Calu3 (cell line): ENCODE results near the gene ACTL7B. TPM values are rescaled to one million over a fixed set of nuclear protein-coding genes. Genes with fewer than 3 reads are reported as not detected.

Source experiments
- BruUV-seq: library from RNA; stranded (reverse); fragments of 400-500 nt; replicated peaks from 2 replicates; lab custom pipeline; 2021; lab: Mats Ljungman, UMichigan
- CTCF ChIA-PET: fragments of 300-600 bp; sonication (Branson Sonifier 250); formaldehyde crosslinking; loops from one replicate; lab custom pipeline; 2022; ENCODE audit warnings: antibody characterized with exemption; lab: Charles Lee
- DNase-seq: peaks from one replicate; pipeline ENCODE4 v3.0.0; 2022
- H3K27ac Mint-ChIP-seq: one replicate; pipeline ENCODE4 v1.8.0; 2022; ENCODE audit warnings: mixed read lengths; ENCODE audit not compliant: unreplicated experiment
- H3K27me3 Mint-ChIP-seq: one replicate; pipeline ENCODE4 v1.8.0; 2022; ENCODE audit warnings: mixed read lengths; ENCODE audit not compliant: unreplicated experiment
- H3K36me3 Mint-ChIP-seq: one replicate; pipeline ENCODE4 v1.8.0; 2022; ENCODE audit warnings: mild to moderate bottlenecking, moderate library complexity, mixed read lengths; ENCODE audit not compliant: insufficient read depth, unreplicated experiment
- H3K4me1 Mint-ChIP-seq: one replicate; pipeline ENCODE4 v1.8.0; 2022; ENCODE audit warnings: mild to moderate bottlenecking, low read depth, mixed read lengths; ENCODE audit not compliant: unreplicated experiment
- H3K4me3 Mint-ChIP-seq: one replicate; pipeline ENCODE4 v1.8.0; 2022; ENCODE audit warnings: mild to moderate bottlenecking, low read depth, moderate library complexity, mixed read lengths; ENCODE audit not compliant: unreplicated experiment
- H3K9me3 Mint-ChIP-seq: one replicate; pipeline ENCODE4 v1.8.0; 2022; ENCODE audit warnings: low read depth, mixed read lengths; ENCODE audit not compliant: unreplicated experiment
- CTCF ChIP-seq: fragments of 200-600 bp; IDR thresholded peaks from one replicate; pipeline ENCODE4 v1.8.0; 2022; ENCODE audit warnings: antibody characterized with exemption; ENCODE audit not compliant: unreplicated experiment
- intact Hi-C: fragments of 100-400 bp; cut with micrococcal nuclease; formaldehyde crosslinking; loops from one replicate; pipeline ENCODE4 v1.10.0; 2022; ENCODE audit not compliant: unreplicated experiment
- total RNA-seq: library from RNA; stranded (reverse); gene quantifications from 2 replicates; pipeline ENCODE4 v1.2.3, GENCODE V29; 2022

Gene ACTL7B
- total RNA-seq, 1 experiment from 2014 or later: not detected

GRCh38 chr9:108830272-108830671 lies 25.5 kb downstream of the ACTL7B start:
- H3K4me3 Mint-ChIP-seq: no peak overlapping the region

GRCh38 chr9:108823829-108824228 lies 32.0 kb downstream of the ACTL7B start:
- H3K36me3 Mint-ChIP-seq: no peaks in the 10 kb centered on the region
- H3K27me3 Mint-ChIP-seq: no peaks in the 10 kb centered on the region
- H3K27ac Mint-ChIP-seq: no peak overlapping the region
- H3K4me3 Mint-ChIP-seq: no peak overlapping the region
- no TSS peak for BruUV-seq
- no peaks in the 10 kb centered on the region for H3K4me1 Mint-ChIP-seq
- CTCF ChIA-PET: no interaction called here
- H3K9me3 Mint-ChIP-seq: peaks cover 6% of the 10 kb centered on the region
- TF ChIP-seq CTCF: no peak
- intact Hi-C loops: no loop called here
- no peak for DNase-seq

More at GRCh38 chr9:108830272-108830671, 25.5 kb downstream of the ACTL7B start:
- H3K27ac Mint-ChIP-seq: no peak overlapping the region
- intact Hi-C loops: no loop called here
- BruUV-seq: no TSS peak
- no peak for TF ChIP-seq CTCF
- no peaks in the 10 kb centered on the region for H3K36me3 Mint-ChIP-seq
- H3K4me1 Mint-ChIP-seq: no peaks in the 10 kb centered on the region
- no peak for DNase-seq
- CTCF ChIA-PET: no interaction called here
- peaks cover 15% of the 10 kb centered on the region for H3K27me3 Mint-ChIP-seq
- no peaks in the 10 kb centered on the region for H3K9me3 Mint-ChIP-seq

- Mint-ChIP-seq H3K4me1 (no peaks in the 10 kb centered on the region), H3K9me3 (no peaks in the 10 kb centered on the region), H3K27me3 (peaks cover 6% of the 10 kb centered on the region), H3K27ac (no peak overlapping the region), H3K36me3 (no peaks in the 10 kb centered on the region), H3K4me3 (no peak overlapping the region)
- BruUV-seq: no TSS peak
- TF ChIP-seq CTCF: no peak
- DNase-seq: no peak
- CTCF ChIA-PET: no interaction called here
- intact Hi-C loops: no loop called here
These were observed 39.7 kb downstream of the ACTL7B start for GRCh38 chr9:108816037-108816436.

GRCh38 chr9:108815156-108815555 lies 40.6 kb downstream of the ACTL7B start:
- BruUV-seq: no TSS peak
- no peak for TF ChIP-seq CTCF
- H3K9me3 Mint-ChIP-seq: no peaks in the 10 kb centered on the region
- no peaks in the 10 kb centered on the region for H3K4me1 Mint-ChIP-seq
- DNase-seq: peak; percentile 8
- H3K27me3 Mint-ChIP-seq: peaks cover 15% of the 10 kb centered on the region
- intact Hi-C loops: no loop called here
- H3K27ac Mint-ChIP-seq: no peak overlapping the region
- CTCF ChIA-PET: no interaction called here
- no peaks in the 10 kb centered on the region for H3K36me3 Mint-ChIP-seq
- no peak overlapping the region for H3K4me3 Mint-ChIP-seq
